ENCODE measurements around the gene OPN1SW. TPM values are rescaled to one million over a fixed set of nuclear protein-coding genes. Genes with fewer than 3 reads are reported as not detected.
A peak's percentile ranks its signal among the peaks of the same experiment; 100 is the strongest.

The OPN1SW gene
- polyA plus RNA-seq, 4 donors, result 0.13 TPM; not detected in 3

GRCh38 chr7:128763541-128763940 lies 12.1 kb downstream of the OPN1SW start:
- FAIRE-seq, result no peak
- H3K36me3 ChIP-seq (ENCODE audit: control insufficient read depth in 3 of 3, insufficient read depth in 2 of 3, low read depth in 1 of 3, low read length in 3 of 3), result peaks cover 9 to 38% (median 17%) of the 10 kb centered on the region in 3 donors
- DNase-seq, result no peak
- 85 to 94% (median 90%) methylated on average over 3 of the region's 3 CpGs for WGBS, 3 donors
- no peaks in the 10 kb centered on the region for H3K9me3 ChIP-seq (ENCODE audit: control insufficient read depth in 2 of 2, insufficient read depth in 1 of 2, low read depth in 1 of 2, low read length in 1 of 2)
- no peak overlapping the region for H3K27ac ChIP-seq (ENCODE audit: low read depth in 1 of 3, low read length in 2 of 3)
- no peak overlapping the region for H3K4me3 ChIP-seq (ENCODE audit: low read depth in 1 of 3, low read length in 3 of 3)
- H3K27me3 ChIP-seq (ENCODE audit: control insufficient read depth in 3 of 3, insufficient read depth in 3 of 3, low read length in 3 of 3), result no peaks in the 10 kb centered on the region
- no peaks in the 10 kb centered on the region for H3K4me1 ChIP-seq (ENCODE audit: control insufficient read depth in 3 of 3, insufficient read depth in 2 of 3, low read depth in 1 of 3, low read length in 2 of 3)

GRCh38 chr7:128759242-128759641 lies 16.4 kb downstream of the OPN1SW start:
- no peak overlapping the region for H3K4me3 ChIP-seq (ENCODE audit: low read depth in 1 of 3, low read length in 3 of 3)
- FAIRE-seq, result no peak
- peaks cover 7 to 37% (median 15%) of the 10 kb centered on the region in 3 donors for H3K36me3 ChIP-seq (ENCODE audit: control insufficient read depth in 3 of 3, insufficient read depth in 2 of 3, low read depth in 1 of 3, low read length in 3 of 3)
- no peak overlapping the region for H3K27ac ChIP-seq (ENCODE audit: low read depth in 1 of 3, low read length in 2 of 3)
- H3K4me1 ChIP-seq (ENCODE audit: control insufficient read depth in 3 of 3, insufficient read depth in 2 of 3, low read depth in 1 of 3, low read length in 2 of 3), result no peaks in the 10 kb centered on the region
- DNase-seq, result no peak
- H3K27me3 ChIP-seq (ENCODE audit: control insufficient read depth in 3 of 3, insufficient read depth in 3 of 3, low read length in 3 of 3), result no peaks in the 10 kb centered on the region
- no peaks in the 10 kb centered on the region for H3K9me3 ChIP-seq (ENCODE audit: control insufficient read depth in 2 of 2, insufficient read depth in 1 of 2, low read depth in 1 of 2, low read length in 1 of 2)

- FAIRE-seq, result no peak
- Histone ChIP-seq H3K36me3 (ENCODE audit: control insufficient read depth in 3 of 3, insufficient read depth in 2 of 3, low read depth in 1 of 3, low read length in 3 of 3) (peaks cover 10 to 38% (median 16%) of the 10 kb centered on the region in 3 donors), H3K4me3 (ENCODE audit: low read depth in 1 of 3, low read length in 3 of 3) (no peak overlapping the region), H3K27me3 (ENCODE audit: control insufficient read depth in 3 of 3, insufficient read depth in 3 of 3, low read length in 3 of 3) (no peaks in the 10 kb centered on the region), H3K27ac (ENCODE audit: low read depth in 1 of 3, low read length in 2 of 3) (no peak overlapping the region), H3K9me3 (ENCODE audit: control insufficient read depth in 2 of 2, insufficient read depth in 1 of 2, low read depth in 1 of 2, low read length in 1 of 2) (no peaks in the 10 kb centered on the region), H3K4me1 (ENCODE audit: control insufficient read depth in 3 of 3, insufficient read depth in 2 of 3, low read depth in 1 of 3, low read length in 2 of 3) (no peaks in the 10 kb centered on the region)
- WGBS, 3 donors, result 97 to 100% (median 100%) methylated on average over 1 of the region's 1 CpG
- DNase-seq, result no peak
These were observed 17.0 kb downstream of the OPN1SW start for GRCh38 chr7:128758553-128758952.

GRCh38 chr7:128757203-128757602 lies 18.4 kb downstream of the OPN1SW start:
- WGBS, 3 donors, result 67 to 88% (median 86%) methylated on average over 2 of the region's 2 CpGs
- no peaks in the 10 kb centered on the region for H3K27me3 ChIP-seq (ENCODE audit: control insufficient read depth in 3 of 3, insufficient read depth in 3 of 3, low read length in 3 of 3)

GRCh38 chr7:128755819-128756476 lies 19.6 kb downstream of the OPN1SW start:
- no peaks in the 10 kb centered on the region for H3K4me1 ChIP-seq (ENCODE audit: control insufficient read depth in 3 of 3, insufficient read depth in 2 of 3, low read depth in 1 of 3, low read length in 2 of 3)
- peaks cover 12 to 40% (median 12%) of the 10 kb centered on the region in 3 donors for H3K36me3 ChIP-seq (ENCODE audit: control insufficient read depth in 3 of 3, insufficient read depth in 2 of 3, low read depth in 1 of 3, low read length in 3 of 3)
- DNase-seq (no peak), FAIRE-seq (no peak)
- H3K27me3 ChIP-seq (ENCODE audit: control insufficient read depth in 3 of 3, insufficient read depth in 3 of 3, low read length in 3 of 3), result no peaks in the 10 kb centered on the region
- H3K27ac ChIP-seq (ENCODE audit: low read depth in 1 of 3, low read length in 2 of 3), result no peak overlapping the region
- no peak overlapping the region for H3K4me3 ChIP-seq (ENCODE audit: low read depth in 1 of 3, low read length in 3 of 3)
- 78 to 94% (median 89%) methylated on average over 5 of the region's 5 CpGs for WGBS, 3 donors
- H3K9me3 ChIP-seq (ENCODE audit: control insufficient read depth in 2 of 2, insufficient read depth in 1 of 2, low read depth in 1 of 2, low read length in 1 of 2), result no peaks in the 10 kb centered on the region

More at GRCh38 chr7:128757203-128757602, 18.4 kb downstream of the OPN1SW start:
- DNase-seq (no peak), FAIRE-seq (no peak)
- no peak overlapping the region for H3K4me3 ChIP-seq (ENCODE audit: low read depth in 1 of 3, low read length in 3 of 3)
- H3K4me1 ChIP-seq (ENCODE audit: control insufficient read depth in 3 of 3, insufficient read depth in 2 of 3, low read depth in 1 of 3, low read length in 2 of 3), result no peaks in the 10 kb centered on the region
- H3K9me3 ChIP-seq (ENCODE audit: control insufficient read depth in 2 of 2, insufficient read depth in 1 of 2, low read depth in 1 of 2, low read length in 1 of 2), result no peaks in the 10 kb centered on the region
- peaks cover 10 to 37% (median 15%) of the 10 kb centered on the region in 3 donors for H3K36me3 ChIP-seq (ENCODE audit: control insufficient read depth in 3 of 3, insufficient read depth in 2 of 3, low read depth in 1 of 3, low read length in 3 of 3)
- H3K27ac ChIP-seq (ENCODE audit: low read depth in 1 of 3, low read length in 2 of 3), result no peak overlapping the region

- H3K9me3 ChIP-seq (ENCODE audit: control insufficient read depth in 2 of 2, insufficient read depth in 1 of 2, low read depth in 1 of 2, low read length in 1 of 2), result no peaks in the 10 kb centered on the region
- H3K27ac ChIP-seq (ENCODE audit: low read depth in 1 of 3, low read length in 2 of 3), result no peak overlapping the region
- WGBS, 3 donors, result 90 to 100% (median 92%) methylated on average over 2 of the region's 2 CpGs
- H3K4me3 ChIP-seq (ENCODE audit: low read depth in 1 of 3, low read length in 3 of 3), result no peak overlapping the region
- no peak for FAIRE-seq
- no peaks in the 10 kb centered on the region for H3K27me3 ChIP-seq (ENCODE audit: control insufficient read depth in 3 of 3, insufficient read depth in 3 of 3, low read length in 3 of 3)
- no peak for DNase-seq
- peaks cover 11 to 37% (median 12%) of the 10 kb centered on the region in 3 donors for H3K36me3 ChIP-seq (ENCODE audit: control insufficient read depth in 3 of 3, insufficient read depth in 2 of 3, low read depth in 1 of 3, low read length in 3 of 3)
- no peaks in the 10 kb centered on the region for H3K4me1 ChIP-seq (ENCODE audit: control insufficient read depth in 3 of 3, insufficient read depth in 2 of 3, low read depth in 1 of 3, low read length in 2 of 3)
These were observed 20.3 kb downstream of the OPN1SW start for GRCh38 chr7:128755075-128755818.

GRCh38 chr7:128752251-128752650 lies 23.3 kb downstream of the OPN1SW start:
- H3K36me3 ChIP-seq (ENCODE audit: control insufficient read depth in 3 of 3, insufficient read depth in 2 of 3, low read depth in 1 of 3, low read length in 3 of 3), result peaks cover 10 to 39% (median 16%) of the 10 kb centered on the region in 3 donors

GRCh38 chr7:128747327-128748079 lies 28.1 kb downstream of the OPN1SW start:
- DNase-seq, result peak; percentile 43 to 58
- peaks cover 0 to 3% (median 2%) of the 10 kb centered on the region in 3 donors for H3K4me1 ChIP-seq (ENCODE audit: control insufficient read depth in 3 of 3, insufficient read depth in 2 of 3, low read depth in 1 of 3, low read length in 2 of 3)
- FAIRE-seq, result no peak

More at GRCh38 chr7:128752251-128752650, 23.3 kb downstream of the OPN1SW start:
- FAIRE-seq (no peak), DNase-seq (no peak)
- peaks cover 0 to 1% (median 1%) of the 10 kb centered on the region in 3 donors for H3K4me1 ChIP-seq (ENCODE audit: control insufficient read depth in 3 of 3, insufficient read depth in 2 of 3, low read depth in 1 of 3, low read length in 2 of 3)
- WGBS, 3 donors, result 92 to 100% (median 97%) methylated on average over 1 of the region's 1 CpG
- no peak overlapping the region for H3K27ac ChIP-seq (ENCODE audit: low read depth in 1 of 3, low read length in 2 of 3)
- no peak overlapping the region for H3K4me3 ChIP-seq (ENCODE audit: low read depth in 1 of 3, low read length in 3 of 3)
- H3K27me3 ChIP-seq (ENCODE audit: control insufficient read depth in 3 of 3, insufficient read depth in 3 of 3, low read length in 3 of 3), result no peaks in the 10 kb centered on the region
- H3K9me3 ChIP-seq (ENCODE audit: control insufficient read depth in 2 of 2, insufficient read depth in 1 of 2, low read depth in 1 of 2, low read length in 1 of 2), result no peaks in the 10 kb centered on the region

More at GRCh38 chr7:128747327-128748079, 28.1 kb downstream of the OPN1SW start:
- no peaks in the 10 kb centered on the region for H3K9me3 ChIP-seq (ENCODE audit: control insufficient read depth in 2 of 2, insufficient read depth in 1 of 2, low read depth in 1 of 2, low read length in 1 of 2)
- no peak overlapping the region for H3K27ac ChIP-seq (ENCODE audit: low read depth in 1 of 3, low read length in 2 of 3)
- H3K36me3 ChIP-seq (ENCODE audit: control insufficient read depth in 3 of 3, insufficient read depth in 2 of 3, low read depth in 1 of 3, low read length in 3 of 3), result peaks cover 5 to 23% (median 8%) of the 10 kb centered on the region in 3 donors
- 61 to 79% (median 62%) methylated on average over 6 of the region's 6 CpGs for WGBS, 3 donors
- no peak overlapping the region for H3K4me3 ChIP-seq (ENCODE audit: low read depth in 1 of 3, low read length in 3 of 3)
- no peaks in the 10 kb centered on the region for H3K27me3 ChIP-seq (ENCODE audit: control insufficient read depth in 3 of 3, insufficient read depth in 3 of 3, low read length in 3 of 3)
